Measurements from ENCODE around the gene ARF5. TPM values are rescaled to one million over a fixed set of nuclear protein-coding genes. Genes with fewer than 3 reads are reported as not detected.

ARF5 gene
- total RNA-seq, 1 experiment from 2014 or later: 105 TPM

- Mint-ChIP-seq H3K4me3 (ENCODE audit: low read depth, unreplicated experiment) (no peak overlapping the region), H3K27me3 (ENCODE audit: unreplicated experiment) (peaks cover 84% of the 10 kb centered on the region), H3K27ac (ENCODE audit: unreplicated experiment) (no peak overlapping the region), H3K4me1 (ENCODE audit: low read depth, unreplicated experiment) (no peaks in the 10 kb centered on the region), H3K9me3 (ENCODE audit: low read depth, unreplicated experiment) (no peaks in the 10 kb centered on the region), H3K36me3 (ENCODE audit: insufficient read depth, unreplicated experiment) (no peaks in the 10 kb centered on the region)
- TF ChIP-seq CTCF (IDR thresholded peaks at IDR 0.05; ENCODE audit: unreplicated experiment): no peak
- CTCF ChIA-PET: no interaction called here
- DNase-seq: no peak
- intact Hi-C loops (cut with micrococcal nuclease; ENCODE audit: unreplicated experiment): no loop called here
- BruUV-seq (replicated peaks): no TSS peak
Measured at GRCh38 chr7:127635659-127636285, 47.6 kb downstream of the ARF5 start.

DNA sequence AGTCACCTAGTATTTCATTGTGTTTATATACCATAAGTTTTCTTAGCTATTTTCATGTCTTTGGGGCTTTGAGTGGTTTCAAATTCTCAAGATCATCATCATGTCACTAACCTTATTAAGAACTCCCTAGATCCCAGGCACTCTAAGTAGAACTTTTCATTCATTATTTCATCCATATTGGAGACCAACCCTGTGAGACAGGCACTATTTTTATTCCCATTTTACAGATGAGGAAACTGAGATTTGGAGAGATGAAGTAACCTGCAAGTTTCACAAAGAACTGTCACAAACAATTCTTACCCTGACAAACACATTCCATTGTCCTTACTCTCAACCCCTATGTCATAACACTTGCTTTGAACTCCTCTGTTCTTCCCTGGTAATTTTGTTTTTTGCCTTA, 50.0 kb downstream of the ARF5 start:
- DNase-seq: no peak
- Mint-ChIP-seq H3K4me1 (ENCODE audit: low read depth, unreplicated experiment) (peaks cover 9% of the 10 kb centered on the region), H3K4me3 (ENCODE audit: low read depth, unreplicated experiment) (no peak overlapping the region), H3K36me3 (ENCODE audit: insufficient read depth, unreplicated experiment) (peaks cover 6% of the 10 kb centered on the region), H3K27ac (ENCODE audit: unreplicated experiment) (no peak overlapping the region), H3K9me3 (ENCODE audit: low read depth, unreplicated experiment) (no peaks in the 10 kb centered on the region), H3K27me3 (ENCODE audit: unreplicated experiment) (peaks cover 64% of the 10 kb centered on the region)
- no peak for TF ChIP-seq CTCF (IDR thresholded peaks at IDR 0.05; ENCODE audit: unreplicated experiment)
- CTCF ChIA-PET: no interaction called here
- intact Hi-C loops (cut with micrococcal nuclease; ENCODE audit: unreplicated experiment): no loop called here
- BruUV-seq (replicated peaks): no TSS peak

Other genes with a start within 250 kb of the ARF5 start
- 33.2 and 36.5 TPM in 2 replicates for gene ZNF800, start 195.7 kb upstream of the ARF5 start, total RNA-seq (2022)
- 22.0 and 22.5 TPM in 2 replicates for gene GCC1, start 2.8 kb upstream of the ARF5 start, total RNA-seq (2022)
- 0.56 TPM in 1 of 2 replicates, not detected in the other for gene FSCN3, start 5.3 kb downstream of the ARF5 start, total RNA-seq (2022)
- gene PAX4, start 29.7 kb downstream of the ARF5 start, total RNA-seq (2022): not detected in 2 replicates
- 205 and 206 TPM in 2 replicates for gene SND1, start 63.8 kb downstream of the ARF5 start, total RNA-seq (2022)